Omental fat pad (tissue), 4 donors: Measurements from ENCODE around the gene BTNL3. TPM values are rescaled to one million over a fixed set of nuclear protein-coding genes. Genes with fewer than 3 reads are reported as not detected.
"Not testable (repeated sequence)": the region's sequence is repeated elsewhere in the genome, so short reads cannot be mapped to it uniquely, and the experiment has no call there.

Experiments
- ATAC-seq: fragments of 150-250 bp; one replicate; pipeline ENCODE4 v1.9.1; 2016; ENCODE audit warnings: mild to moderate bottlenecking, moderate library complexity; ENCODE audit not compliant: low FRiP score
- DNase-seq: peaks from one replicate; pipeline ENCODE4 v3.0.0-alpha.2; 2019; ENCODE audit warnings: low spot score
- total RNA-seq, 4 donors: library from RNA; depleted of rRNA; stranded (reverse); fragments of >200 nt; gene quantifications; one replicate each; pipeline ENCODE4 v1.1.0, GENCODE V29; 2016
- TF ChIP-seq, protein P1 (sequence below), 3 donors: fragments of 450-650 bp; IDR thresholded peaks; one replicate each; pipeline ENCODE4 v1.5.1; 2016 to 2017; ENCODE audit warnings: antibody characterized with exemption in 3 of 3, mild to moderate bottlenecking in 3 of 3, moderate library complexity in 2 of 3

The BTNL3 gene
- total RNA-seq, 4 donors from 2014 or later = 0.24 to 0.50 TPM; not detected in 2

DNA sequence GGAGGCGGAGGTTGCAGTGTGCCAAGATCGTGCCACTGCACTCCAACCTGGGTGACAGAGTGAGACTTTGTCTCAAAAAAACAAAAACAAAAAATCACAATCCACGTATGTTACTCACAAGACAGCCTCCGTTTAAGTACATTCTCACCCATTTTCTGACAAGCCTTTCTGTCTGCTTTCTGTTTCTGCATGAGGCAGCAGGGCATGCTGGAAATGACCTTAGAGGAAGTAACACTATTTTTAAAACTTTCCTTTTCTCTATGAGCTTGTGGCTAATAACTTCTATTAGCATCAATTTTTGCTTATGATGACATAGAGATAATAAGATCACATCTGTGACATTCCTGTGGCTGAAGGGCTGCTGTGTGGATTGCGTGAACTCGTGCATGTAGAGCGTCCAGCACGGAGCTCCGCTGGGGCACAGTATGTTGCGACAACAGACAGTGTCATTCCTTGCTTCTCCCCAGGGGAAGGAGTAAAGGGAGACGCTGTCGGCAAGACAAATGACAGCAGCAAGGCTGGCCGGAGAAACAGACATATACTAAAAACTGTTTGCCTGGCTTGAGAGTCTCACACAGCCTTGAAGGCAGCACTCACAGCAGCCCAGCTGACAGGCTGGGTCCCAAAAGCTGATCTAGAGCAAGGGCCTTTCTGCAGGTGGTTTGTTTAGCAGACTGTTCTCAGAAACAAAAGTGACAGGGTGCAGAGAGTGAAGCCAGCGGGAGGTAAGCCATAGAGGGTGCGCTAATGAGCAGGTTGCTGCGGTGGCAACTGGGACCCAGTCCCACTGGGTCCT lies 1.6 kb downstream of the BTNL3 start:
- ATAC-seq = no peak
- TF ChIP-seq, protein P1, sequence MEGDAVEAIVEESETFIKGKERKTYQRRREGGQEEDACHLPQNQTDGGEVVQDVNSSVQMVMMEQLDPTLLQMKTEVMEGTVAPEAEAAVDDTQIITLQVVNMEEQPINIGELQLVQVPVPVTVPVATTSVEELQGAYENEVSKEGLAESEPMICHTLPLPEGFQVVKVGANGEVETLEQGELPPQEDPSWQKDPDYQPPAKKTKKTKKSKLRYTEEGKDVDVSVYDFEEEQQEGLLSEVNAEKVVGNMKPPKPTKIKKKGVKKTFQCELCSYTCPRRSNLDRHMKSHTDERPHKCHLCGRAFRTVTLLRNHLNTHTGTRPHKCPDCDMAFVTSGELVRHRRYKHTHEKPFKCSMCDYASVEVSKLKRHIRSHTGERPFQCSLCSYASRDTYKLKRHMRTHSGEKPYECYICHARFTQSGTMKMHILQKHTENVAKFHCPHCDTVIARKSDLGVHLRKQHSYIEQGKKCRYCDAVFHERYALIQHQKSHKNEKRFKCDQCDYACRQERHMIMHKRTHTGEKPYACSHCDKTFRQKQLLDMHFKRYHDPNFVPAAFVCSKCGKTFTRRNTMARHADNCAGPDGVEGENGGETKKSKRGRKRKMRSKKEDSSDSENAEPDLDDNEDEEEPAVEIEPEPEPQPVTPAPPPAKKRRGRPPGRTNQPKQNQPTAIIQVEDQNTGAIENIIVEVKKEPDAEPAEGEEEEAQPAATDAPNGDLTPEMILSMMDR (IDR thresholded peaks at IDR 0.05) = no peak

DNA sequence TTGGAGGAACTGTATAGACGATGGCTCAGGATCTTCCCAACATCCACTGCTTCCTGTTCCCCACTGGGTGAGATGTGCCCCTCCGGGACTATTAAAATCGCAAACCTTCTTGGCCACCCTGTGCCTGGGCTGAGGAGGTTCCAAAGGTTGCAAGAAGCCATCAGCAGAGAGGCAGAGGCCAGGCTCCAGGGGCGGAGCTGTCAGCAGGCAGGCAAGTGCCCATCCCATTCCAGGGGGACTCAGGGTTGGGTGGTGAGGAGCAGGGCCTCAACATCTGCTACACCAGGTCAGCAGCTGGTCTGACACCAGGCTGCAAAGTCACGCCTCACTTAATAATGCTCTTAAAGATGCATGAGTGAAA lies 2.2 kb downstream of the BTNL3 start:
- TF ChIP-seq, protein P1 (IDR thresholded peaks at IDR 0.05) = no peak
- ATAC-seq (no peak), DNase-seq (no peak)

More for the DNA sequence above, 1.6 kb downstream of the BTNL3 start:
- no peak for DNase-seq

DNA sequence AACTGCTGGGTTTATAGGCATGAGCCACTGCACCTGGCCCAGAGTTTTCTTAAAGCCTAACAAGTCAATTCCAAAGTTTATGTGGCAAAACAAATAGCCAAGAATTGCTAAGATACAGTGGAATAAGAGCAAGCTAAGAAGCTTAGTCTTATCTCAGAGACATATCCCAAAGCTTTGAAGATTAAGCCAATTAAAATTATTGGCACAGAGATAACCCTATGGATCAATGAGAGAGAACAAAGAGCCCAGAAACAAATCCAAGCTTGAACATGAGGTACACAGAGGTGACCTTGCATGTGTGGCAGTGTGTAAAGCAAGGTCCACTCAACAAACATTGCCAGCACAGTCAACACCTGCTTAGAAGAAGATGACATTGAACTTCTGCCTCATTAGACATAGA lies 13.3 kb downstream of the BTNL3 start:
- TF ChIP-seq, protein P1 (IDR thresholded peaks at IDR 0.05) = no peak
- DNase-seq = no peak
- no peak for ATAC-seq

DNA sequence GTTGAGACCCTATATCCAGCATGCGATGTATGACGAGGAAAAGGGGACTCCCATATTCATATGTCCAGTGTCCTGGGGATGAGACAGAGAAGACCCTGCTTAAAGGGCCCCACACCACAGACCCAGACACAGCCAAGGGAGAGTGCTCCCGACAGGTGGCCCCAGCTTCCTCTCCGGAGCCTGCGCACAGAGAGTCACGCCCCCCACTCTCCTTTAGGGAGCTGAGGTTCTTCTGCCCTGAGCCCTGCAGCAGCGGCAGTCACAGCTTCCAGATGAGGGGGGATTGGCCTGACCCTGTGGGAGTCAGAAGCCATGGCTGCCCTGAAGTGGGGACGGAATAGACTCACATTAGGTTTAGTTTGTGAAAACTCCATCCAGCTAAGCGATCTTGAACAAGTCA lies 17.1 kb downstream of the BTNL3 start:
- DNase-seq (no peak), ATAC-seq (no peak)

DNA sequence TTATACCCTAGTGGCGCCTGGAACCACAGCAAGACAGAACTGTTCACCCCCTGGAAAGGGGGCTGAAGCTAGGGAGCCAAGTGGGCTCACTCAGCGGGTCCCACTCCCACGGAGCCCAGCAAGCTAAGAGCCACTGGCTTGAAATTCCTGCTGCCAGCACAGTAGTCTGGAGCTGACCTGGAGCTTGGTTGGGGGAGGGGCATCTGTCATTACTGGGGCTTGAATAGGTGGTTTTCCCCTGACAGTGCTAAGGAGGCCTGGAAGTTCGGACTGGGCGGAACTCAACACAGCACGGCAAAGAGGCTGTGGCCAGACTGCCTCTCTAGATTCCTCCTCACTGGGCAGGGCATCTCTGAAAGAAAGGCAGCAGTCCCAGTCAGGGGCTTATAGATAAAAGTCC lies 19.5 kb downstream of the BTNL3 start:
- DNase-seq (no peak), ATAC-seq (no peak)
- TF ChIP-seq, protein P1 (IDR thresholded peaks at IDR 0.05) = no peak

More for the DNA sequence above, 17.1 kb downstream of the BTNL3 start:
- TF ChIP-seq, protein P1 (IDR thresholded peaks at IDR 0.05) = no peak

DNA sequence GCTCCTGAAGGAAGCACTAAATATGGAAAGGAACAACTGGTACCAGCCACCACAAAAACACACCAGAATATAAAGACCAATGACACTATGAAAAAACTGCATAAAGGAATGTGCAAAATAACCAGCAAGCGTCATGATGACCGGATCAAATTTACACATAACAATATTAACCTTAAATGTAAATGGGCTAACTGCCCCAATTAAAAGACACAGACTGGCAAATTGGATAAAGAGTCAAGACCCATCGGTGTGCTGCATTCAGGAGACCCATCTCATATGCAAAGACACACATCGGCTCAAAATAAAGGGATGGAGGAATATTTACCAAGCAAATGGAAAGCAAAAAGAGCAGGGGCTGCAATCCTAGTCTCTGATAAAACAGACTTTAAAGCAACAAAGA lies 21.4 kb downstream of the BTNL3 start:
- DNase-seq, ATAC-seq: not testable (repeated sequence)

DNA sequence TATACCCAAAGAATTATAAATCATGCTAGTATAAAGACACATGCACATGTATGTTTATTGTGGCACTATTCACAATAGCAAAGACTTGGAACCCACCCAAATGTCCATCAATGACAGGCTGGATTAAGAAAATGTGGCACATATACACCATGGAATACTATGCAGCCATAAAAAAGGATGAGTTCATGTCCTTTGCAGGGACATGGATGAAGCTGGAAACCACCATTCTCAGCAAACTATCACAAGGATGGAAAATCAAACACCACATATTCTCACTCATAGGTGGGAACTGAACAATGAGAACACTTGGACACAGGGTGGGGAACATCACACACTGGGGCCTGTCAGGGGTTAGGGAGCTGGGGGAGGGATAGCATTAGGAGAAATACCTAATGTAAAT lies 26.0 kb downstream of the BTNL3 start:
- not testable (repeated sequence) for DNase-seq, ATAC-seq

DNA sequence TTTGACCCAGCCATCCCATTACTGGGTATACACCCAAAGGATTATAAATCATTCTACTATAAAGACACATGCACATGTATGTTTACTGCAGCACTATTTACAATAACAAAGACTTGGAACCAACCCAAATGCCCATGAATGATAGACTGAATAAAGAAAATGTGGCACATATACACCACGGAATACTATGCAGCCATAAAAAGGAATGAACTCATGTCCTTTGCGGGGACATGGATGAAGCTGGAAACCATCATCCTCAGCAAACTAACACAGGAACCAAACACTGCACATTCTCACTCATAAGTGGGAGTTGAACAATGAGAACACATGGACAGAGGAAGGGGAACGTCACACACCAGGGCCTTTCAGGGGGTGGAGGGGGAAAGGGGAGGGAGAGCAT lies 28.8 kb downstream of the BTNL3 start:
- not testable (repeated sequence) for DNase-seq

DNA sequence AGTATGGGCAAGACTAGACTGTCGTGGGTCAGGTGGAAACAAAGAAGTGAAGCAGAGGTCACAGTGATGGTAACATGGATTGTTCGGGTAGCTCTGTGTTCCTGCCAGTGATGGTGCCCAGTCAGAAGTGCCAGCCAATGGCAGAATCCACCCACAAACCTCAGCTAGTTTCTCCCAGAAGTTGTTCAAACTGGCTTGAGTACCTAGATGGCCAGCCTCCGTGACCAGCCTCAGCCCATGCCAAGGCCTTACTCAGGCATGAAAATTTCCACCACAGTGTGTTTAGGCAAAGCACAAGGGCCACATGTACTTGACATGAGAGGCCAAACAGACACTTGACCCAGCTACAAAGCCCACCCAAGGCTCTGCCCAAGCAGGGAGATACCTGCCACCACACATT lies 32.0 kb downstream of the BTNL3 start:
- TF ChIP-seq, protein P1 (IDR thresholded peaks at IDR 0.05) = no peak
- no peak for ATAC-seq
- no peak for DNase-seq

More for the DNA sequence above, 28.8 kb downstream of the BTNL3 start:
- ATAC-seq = not testable (repeated sequence)
